Measurements from ENCODE around the gene CAMK1G.

CAMK1G gene

DNA sequence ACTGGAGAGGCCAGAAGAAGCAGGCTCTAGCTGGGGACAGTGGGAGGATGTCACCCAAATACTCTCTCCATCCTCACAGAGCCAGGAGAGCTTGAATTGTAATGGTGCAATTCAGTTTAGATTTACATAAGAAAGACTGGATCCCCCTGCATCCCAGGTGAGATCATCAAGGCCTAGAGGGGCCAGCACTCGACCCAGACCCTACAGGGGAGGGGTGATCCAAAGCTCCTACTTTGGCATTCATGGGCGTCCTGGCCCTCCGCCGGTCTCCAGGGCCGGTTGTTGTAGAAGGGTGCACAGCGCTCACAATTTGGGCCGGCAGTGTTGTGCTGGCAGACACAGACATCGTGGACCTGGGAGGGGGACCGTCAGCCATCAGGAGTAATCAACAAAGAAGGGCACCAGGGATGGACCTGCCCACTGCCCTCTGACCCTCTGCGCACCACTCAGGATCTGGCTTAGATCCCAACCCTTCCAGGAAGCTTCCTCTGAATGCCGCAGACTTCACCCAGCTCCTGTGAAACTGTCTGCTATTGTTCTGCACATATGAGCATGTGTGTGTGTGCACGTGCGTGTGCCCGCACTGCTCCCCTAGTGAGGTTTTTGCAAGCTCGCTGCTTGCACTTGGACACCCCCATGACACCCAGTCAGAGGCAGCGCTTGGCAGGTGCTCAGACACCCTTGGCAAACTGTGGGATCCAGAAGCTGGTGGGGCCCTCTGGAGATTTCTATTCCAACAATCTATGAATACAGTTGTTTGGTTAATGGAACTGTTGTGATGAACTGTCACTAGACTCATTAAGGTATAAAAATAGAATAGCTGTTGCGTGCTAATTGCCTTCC, 47.1 kb downstream of the CAMK1G start:
- in situ Hi-C loops (cut with MboI; ENCODE audit: low sequenced_read_pairs) = no loop called here

DNA sequence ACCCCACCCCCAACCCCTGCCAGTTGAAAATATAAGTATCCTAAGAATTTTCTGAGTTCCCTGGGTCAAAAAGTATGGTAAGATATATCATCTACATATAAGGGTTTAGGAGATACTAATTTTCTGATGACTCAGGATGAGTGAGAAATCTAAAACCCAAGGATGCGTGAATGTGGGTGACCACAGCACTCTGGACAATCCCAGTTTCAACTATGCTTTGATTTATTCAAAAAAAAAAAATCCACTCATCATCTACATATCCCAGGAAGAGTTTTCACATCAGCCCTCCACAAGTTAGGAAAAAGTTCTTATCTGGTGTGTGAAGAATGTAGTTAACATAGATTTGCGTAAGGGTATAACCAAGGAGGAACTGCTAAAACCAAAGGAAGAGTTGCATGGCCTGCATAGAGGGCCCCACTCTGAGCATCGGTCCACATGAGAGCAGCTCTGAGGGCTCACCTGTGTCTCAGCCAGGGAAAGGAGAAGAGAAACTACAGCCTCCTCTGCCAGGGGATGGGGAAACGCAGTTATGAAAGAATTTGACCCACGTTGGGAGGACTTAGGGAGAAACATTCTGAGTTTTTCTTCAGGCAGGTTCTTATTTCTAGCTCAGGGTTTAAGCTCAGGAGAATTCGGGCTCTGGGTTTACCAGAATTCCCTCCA, 50.0 kb downstream of the CAMK1G start:
- in situ Hi-C loops (cut with MboI; ENCODE audit: low sequenced_read_pairs) = no loop called here

DNA sequence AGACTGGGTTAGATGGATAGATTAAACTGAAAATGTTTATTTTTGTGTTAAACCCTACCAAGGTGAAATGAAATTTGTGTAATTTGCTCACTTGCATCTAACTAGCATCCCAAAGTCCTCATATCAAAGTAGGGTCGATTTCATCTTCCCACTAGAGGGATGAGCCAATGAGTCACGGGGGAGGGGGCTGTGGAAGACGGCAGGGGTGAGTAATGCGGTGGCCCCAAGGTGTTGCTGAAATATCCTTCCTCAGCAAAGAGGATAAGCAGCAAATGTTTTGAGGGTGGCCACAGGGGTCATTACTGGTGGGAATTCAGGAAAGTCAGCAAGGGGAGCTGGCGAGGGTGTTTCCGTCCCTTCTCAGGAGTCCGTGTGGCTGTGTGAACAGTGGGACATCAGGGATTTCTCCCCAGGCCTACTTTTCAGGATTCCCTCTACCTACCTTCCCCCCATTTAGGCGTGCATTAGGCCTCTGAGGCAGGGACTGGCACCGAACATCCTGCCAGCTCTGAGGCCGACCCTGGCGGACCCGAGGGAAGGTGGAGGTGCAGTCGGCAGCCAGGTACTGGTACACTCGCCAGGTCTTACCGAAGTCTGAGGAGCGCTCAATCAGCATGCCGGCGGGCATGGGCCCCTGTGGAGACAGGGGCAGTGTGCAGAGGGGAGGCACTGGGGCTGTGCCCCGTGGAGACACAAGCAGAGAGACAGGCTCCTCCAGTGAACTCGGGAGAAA, 50.7 kb downstream of the CAMK1G start:
- in situ Hi-C loops (cut with MboI; ENCODE audit: low sequenced_read_pairs) = no loop called here

DNA sequence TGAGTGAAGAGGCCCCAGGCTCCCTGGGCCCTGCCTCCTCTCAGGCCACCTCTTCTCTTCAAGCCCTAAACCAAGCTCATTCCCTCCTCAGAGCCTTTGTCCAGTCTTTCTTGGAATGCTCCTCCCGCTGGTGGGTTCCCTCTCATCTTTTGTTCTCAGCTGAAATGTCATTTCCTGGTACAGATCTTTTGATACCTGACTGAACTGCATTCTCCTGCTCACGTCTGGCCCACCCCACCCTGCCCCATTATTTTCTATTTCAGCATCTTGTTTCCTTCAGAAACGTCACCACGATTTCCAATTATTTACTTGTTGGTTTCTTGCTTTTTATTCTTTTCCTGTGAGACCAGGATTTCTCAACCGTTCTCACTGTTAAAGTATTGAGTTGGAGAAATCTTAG, 52.3 kb downstream of the CAMK1G start:
- in situ Hi-C loops (cut with MboI; ENCODE audit: low sequenced_read_pairs) = no loop called here

DNA sequence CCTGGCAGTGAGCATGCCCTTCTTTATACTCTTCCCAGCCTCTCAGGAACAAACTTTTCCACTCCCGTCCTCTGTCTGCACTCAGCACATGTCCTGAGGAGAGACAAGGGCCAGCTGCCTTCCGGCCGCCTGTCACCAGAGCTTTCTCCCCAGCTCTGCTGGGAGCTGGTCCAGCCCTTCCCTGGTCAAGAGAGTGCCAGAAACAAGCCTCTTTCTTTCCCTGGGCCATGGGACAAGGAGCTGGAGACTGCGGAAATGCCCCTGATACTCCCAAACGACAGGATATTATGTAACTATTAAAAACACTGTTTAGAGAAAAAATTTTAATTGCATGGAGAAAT, 58.3 kb downstream of the CAMK1G start:
- in situ Hi-C loops (cut with MboI; ENCODE audit: low sequenced_read_pairs) = no loop called here

DNA sequence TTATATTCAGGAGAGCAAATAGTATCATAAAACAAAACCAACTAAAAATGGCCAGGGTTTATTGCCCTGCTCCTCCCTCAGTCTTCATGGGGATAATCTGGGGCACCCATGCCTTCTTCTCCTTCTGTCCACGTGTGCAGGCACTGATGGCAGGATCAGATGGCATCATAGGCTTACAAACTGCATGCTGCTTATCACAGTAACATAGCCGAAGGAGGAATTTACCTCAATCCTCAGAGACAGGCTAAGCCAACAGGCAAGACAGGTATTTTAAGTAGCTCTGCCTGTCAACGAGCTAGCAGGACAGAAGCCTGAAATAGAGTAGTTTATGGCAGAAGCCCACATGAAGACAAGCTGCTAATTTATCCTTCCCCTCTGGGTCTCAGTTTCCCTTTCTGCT, 59.3 kb downstream of the CAMK1G start:
- in situ Hi-C loops (cut with MboI; ENCODE audit: low sequenced_read_pairs) = no loop called here

DNA sequence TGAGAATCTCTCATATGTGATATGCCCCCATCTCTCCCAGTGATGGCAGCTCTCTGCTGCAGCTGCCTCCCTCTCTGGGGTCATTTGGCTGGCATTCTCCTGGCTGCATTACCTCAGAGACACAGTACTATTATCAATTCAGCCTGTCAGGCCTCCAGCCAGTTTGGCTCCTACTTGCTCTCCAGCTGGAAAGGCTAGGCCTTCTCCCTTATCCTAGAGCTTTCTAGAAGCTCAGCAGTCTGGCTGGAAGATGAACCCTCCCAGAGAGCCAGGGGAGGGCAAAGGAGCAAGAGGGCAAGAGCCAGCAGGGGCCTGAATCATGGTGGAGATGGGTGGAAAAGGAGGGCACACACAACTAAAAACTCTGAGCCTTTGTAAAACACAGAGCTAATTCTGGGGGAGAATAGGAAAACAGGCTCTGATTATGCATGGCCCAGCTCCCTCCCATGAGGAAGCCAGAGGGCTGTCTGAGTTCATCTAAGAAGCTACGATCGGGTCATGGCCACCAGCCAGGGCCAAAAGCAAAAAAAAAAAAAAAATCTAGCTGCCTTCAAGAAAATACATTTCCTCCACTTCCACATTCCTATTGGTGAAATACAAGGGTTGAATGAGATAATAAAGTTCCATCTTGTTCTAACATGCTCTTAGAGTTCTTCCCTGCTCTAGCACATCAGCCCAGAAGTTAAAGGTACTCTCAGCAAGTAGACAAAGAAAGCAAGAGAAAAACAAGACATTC, 59.9 kb downstream of the CAMK1G start:
- in situ Hi-C loops (cut with MboI; ENCODE audit: low sequenced_read_pairs) = no loop called here

DNA sequence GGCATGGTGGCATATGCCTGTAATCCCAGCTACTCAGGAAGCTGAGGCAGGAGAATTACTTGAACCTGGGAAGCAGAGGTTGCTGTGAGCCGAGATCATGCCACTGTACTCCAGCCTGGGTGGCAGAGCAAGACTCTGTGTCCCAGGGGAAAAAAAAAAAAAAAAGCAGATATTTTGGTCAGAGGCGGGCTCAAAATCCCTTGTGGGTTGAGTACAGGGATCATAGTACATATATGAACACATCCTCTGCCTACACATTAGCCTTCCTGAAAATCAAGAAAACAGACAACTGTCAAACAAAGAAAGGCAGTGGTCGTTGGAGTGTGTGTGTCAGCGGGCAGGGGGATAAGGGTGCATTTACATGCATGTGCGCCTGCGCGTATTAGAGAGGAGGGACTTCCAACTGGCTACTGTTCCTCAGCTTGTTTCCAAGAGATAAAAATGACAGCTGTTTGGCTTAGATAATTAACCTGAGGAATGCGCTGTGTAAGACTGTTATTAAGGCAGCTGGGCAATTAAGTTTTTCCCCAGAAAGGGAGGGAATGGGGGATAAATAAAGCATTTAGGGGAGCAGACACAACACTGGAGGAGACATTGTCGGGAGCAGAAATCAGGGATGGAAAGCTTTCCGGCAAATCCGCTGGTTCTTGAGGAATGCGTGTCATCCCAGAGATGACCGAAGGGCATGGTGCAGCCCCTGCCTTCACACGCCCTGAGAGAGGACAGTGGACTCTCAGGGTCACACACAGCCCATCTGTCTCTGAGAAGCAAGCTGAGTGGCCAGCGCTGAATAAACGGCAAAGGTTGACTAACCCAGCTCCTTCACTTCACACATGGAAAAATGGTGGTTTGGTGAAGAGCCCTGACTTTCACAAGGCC, 62.3 kb downstream of the CAMK1G start:
- in situ Hi-C loops (cut with MboI; ENCODE audit: low sequenced_read_pairs) = no loop called here

DNA sequence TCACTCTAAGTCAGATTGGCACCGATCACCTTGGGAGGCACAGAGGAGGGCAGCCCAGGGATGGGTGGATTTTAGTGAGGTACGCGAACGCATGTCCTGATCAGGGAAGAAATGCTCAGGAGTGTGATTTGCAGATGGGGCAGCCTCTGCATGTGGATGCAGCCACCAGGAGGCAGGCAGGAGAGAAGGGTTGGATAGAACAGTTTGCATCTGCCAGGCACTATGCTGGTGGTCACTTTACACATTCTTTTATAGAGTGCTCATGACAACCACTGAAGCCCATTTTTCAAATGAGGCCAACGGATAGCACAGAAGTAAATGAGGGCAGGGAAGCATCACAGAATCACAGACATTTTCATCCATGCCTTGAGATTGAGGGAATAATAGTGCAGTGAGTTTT, 63.0 kb downstream of the CAMK1G start:
- in situ Hi-C loops (cut with MboI; ENCODE audit: low sequenced_read_pairs) = no loop called here

DNA sequence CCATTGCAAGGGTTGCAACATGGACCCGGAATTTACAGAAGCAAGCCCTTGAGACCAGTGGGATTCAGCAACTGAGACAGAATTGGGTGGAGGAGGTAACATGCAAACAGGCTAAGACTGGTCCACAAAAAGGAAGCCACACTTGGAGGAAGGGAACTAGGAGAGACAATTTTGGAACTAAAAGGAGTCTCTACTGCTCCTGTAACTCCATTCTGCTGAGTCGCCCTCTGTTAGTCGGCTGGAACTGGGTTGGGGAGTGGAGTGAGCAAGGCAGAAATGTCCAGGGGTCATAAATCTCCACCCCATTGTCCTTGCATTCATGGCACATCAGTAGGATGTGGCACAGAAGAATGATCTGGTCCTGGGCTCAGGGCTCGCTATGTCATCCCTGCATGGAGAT, 63.6 kb downstream of the CAMK1G start:
- in situ Hi-C loops (cut with MboI; ENCODE audit: low sequenced_read_pairs) = no loop called here

DNA sequence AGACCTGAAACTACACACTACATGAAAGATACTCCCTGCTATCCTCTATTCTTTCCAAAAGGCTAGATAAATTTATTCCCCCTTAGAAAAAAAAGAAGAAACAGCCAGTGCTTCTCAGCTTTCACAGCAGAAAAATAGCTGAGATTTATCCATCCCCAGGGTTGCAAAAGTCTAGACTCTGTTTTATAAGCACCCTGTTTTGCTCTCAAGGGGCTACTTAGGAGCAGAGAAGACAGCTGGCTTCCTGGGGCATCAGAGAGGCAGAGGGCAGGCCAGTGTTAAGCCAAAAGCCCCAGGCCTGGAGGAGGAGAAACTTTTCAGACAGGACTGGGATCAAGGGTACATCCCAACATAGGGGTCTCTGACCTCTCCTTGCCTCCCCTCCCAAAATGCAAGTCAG, 64.8 kb downstream of the CAMK1G start:
- in situ Hi-C loops (cut with MboI; ENCODE audit: low sequenced_read_pairs) = no loop called here

DNA sequence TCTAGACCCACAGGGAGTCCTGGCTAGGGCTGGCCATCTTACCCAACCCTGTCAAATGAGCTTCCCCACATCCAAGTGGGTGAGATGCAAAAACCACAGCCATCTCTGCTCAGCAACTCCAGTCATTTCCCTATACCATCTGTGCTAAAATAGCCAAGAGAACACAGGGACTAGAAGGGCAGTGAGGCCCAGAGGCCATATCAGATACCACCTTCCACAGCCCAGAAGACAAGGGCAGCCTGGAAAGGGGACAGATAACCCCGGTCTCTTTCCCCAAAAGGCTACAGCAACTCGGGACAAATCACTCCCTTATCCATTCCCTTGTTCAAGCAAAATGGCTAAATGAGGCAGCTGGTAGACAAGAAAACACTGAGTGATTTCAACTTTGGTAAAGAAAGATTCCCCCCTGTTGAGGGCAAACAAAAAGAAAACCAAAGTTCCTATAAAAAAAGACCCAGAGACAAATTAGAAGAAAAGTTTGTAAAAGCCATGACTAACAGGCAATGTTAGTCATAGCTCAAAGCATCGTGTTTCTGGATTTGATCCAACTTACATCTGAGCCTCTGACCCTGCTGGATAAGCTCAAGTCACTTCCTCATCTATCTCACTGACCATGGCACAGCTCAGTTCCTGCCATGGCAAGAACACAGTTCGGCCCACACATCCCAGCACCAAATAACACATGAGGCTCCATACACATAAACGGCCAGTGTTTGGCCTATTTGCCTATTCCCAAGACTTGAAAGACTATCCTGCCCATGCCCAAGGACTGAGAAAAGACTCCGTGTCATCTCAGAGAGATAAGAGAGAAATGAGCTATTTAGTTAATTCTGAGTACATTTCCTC, 65.6 kb downstream of the CAMK1G start:
- in situ Hi-C loops (cut with MboI; ENCODE audit: low sequenced_read_pairs) = no loop called here

DNA sequence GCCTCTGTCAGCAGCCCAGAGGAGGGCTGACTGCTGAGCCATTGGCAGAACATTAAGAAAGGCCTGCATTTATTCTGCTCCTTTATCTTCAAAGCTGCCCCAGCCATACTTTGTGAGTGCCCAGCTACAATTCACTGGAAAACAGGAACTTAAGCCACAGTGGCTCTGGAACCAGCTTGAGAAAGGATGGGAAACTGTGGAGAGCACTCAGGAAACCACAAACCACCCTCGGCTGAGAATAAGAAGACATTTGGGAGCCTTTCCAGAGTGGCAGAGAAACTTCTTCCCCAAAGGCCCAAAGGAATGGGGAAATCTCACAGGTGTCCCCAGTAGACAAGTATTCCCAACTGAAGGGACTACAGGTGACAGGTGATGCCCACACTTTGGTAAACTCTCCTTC, 66.9 kb downstream of the CAMK1G start:
- in situ Hi-C loops (cut with MboI; ENCODE audit: low sequenced_read_pairs) = no loop called here

DNA sequence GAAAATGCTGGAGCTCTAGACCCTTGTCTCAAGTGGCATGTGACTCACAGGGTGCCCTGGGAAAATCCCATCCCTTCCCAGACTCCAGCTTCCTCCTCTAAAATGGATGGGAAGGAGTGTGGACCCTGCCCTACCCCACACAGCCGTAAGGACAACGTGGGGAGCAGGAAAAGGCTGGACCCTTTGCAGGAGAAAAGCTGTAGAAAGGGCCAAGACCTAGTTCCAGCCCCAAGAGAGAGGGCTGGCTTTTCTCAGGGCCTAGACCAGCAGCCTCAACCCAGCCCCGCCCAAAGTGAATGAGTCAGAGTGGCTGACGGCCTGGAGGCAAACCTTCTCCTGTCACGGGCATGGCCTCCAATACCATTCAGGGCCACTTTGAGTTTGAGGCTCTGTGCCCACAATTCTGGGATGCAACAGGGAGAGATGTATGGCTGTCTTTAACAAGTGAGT, 67.6 kb downstream of the CAMK1G start:
- in situ Hi-C loops (cut with MboI; ENCODE audit: low sequenced_read_pairs) = no loop called here

DNA sequence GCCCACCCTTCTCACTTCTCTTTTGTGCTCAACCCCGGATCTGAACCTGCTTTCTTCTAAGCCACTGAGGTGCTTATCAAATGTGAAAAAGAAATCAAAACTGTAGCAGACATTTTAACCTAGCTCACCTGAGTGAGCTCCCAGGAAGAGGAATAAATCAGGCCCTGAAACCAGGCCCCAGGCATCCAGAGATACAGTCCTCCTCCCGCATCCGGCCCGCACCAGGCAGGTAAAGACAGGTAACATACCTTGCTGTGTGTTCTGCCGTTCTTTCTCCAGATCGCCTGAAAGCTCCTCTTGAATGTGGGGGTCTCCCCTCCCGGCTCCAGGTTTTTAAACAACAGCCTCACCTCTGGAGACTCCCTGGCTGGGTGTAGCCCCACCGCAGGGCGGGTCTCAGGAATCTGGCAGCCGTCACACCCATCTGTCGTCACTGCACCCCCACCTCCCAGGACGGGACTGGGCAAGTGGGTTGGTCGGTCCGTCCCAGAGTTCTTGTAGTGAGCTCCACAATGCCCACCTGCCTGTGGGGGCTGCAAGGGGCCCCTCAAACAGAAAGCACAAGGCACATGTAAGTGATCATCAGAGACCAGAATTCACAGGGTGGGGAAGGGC, 68.7 kb downstream of the CAMK1G start, which contains the start of gene LAMB3:
Gene LAMB3, minus strand, starts transcription at position 305 of the 615 bp plus-strand sequence. CDS start 1,481 bp downstream, outside the sequence.
- in situ Hi-C loops (cut with MboI; ENCODE audit: low sequenced_read_pairs) = no loop called here

DNA sequence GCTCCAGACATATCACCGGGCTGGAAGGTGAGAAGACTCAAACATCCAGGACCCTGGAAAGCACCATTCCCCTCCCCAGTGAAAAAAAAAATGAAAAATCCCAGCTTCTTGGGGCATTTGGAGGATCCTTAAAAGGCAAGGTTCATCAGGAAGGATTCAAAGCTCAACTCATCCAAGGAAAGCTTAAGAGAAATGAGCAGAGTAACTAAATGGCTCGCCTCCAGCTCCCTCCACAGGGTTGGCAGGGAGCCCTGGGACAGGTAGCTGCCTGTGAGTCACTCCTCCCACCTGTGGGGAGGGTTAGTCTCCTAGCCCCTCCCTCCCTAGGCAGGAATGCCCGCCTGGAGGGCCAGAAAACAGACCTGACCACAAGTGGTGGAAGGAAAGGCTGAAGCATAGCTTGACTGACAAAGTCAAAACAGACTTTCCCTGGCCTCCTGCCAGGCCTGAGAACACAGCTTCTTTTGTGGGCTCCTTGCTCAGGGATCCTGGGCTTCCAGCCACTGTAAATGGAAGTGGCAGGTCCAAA, 69.4 kb downstream of the CAMK1G start:
- in situ Hi-C loops (cut with MboI; ENCODE audit: low sequenced_read_pairs) = no loop called here

DNA sequence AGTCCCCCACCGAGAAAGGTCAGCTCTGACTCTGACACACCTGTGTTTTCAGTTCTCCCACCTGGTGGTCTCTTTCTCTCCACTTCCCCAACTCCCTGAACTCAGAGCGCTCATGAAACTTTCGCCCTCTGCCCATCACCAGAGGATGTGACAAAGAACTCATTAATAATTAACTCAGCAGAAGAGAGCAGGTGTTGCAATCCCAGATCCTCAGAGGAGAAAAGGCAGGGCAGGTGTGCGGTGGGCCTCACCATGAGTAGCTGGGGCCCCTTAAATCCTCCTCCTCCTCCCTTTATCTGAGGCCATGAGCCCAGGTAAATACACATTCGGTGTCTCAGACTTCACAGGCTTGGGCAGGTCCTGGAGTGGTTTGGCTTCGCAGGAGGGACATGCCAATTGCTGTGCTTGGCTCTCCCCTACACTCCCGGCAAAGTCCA, 70.4 kb downstream of the CAMK1G start:
- in situ Hi-C loops (cut with MboI; ENCODE audit: low sequenced_read_pairs) = no loop called here

DNA sequence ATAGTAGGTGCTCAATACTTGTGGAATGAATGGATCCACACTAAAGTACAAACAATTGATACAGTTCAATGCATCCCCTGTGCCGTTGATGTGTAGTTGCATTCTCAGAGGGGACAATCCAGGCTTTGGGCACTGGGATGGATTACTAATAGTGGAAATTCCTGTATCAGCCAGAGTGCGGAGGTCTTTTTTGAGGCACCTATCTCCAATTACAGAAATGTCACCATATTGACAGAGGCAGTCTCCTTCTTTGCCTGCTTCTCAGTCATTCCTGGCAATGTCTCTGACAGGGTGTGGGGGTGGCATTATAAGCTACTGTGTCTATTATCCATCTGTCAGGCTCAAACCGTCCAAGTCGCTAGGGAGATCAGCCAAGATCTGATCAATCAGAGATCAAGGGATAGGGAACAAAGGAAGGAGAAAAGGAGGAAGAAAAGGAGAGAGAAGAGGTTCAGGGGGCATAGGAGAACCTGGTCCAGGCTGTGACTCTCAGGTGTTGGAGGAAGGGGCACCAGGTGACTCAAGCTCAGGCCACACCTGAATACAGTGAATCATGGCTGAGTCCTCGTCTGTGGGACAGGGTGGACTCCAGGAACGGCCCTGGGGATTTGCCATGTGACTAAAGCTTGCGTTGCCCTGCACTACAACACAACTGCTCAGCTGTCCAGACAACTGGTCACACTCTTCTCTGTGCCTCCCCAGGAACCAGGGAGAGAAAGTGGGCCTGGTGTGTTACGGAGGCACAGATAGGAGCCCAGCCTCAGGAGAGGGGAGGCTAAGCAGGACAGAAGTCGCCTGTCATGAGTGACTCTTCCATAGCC, 72.1 kb downstream of the CAMK1G start:
- in situ Hi-C loops (cut with MboI; ENCODE audit: low sequenced_read_pairs) = no loop called here

All from HL-60/S4 treated with retinoic acid at 250 ng/mL for 4 days and 3 days (cell line).